ENCODE data around the gene VGLL4. TPM values are rescaled to one million over a fixed set of nuclear protein-coding genes. Genes with fewer than 3 reads are reported as not detected.
A peak's percentile ranks its signal among the peaks of the same experiment; 100 is the strongest.

VGLL4 gene
- total RNA-seq, 1 experiment from 2014 or later: 46.3 TPM

- no peak overlapping the region for H3K9ac ChIP-seq (ENCODE audit: low read length)
- no peak overlapping the region for H3K4me2 ChIP-seq (ENCODE audit: low read length)
- H4K20me1 ChIP-seq (ENCODE audit: low read length): no peaks in the 10 kb centered on the region
- ChIA-PET CTCF (interaction anchor here (0.6 kb wide), 1 partner anchor 126 kb away, joined by 14 read pairs; no protein-coding TSS in a partner anchor), POLR2A (ENCODE audit: unreplicated experiment) (no interaction called here)
- peak; percentile 70 for DNase-seq
- no TSS peak for BruUV-seq (replicated peaks)
- no peaks in the 10 kb centered on the region for H3K9me2 ChIP-seq (replicated peaks; ENCODE audit: low read length)
- no peak overlapping the region for H3K27ac ChIP-seq (ENCODE audit: low read length)
- H3K4me3 ChIP-seq (ENCODE audit: low read length): no peak overlapping the region
- ATAC-seq: no peak
- H3K27me3 ChIP-seq (ENCODE audit: low read length): no peaks in the 10 kb centered on the region
- no peaks in the 10 kb centered on the region for H3K9me3 ChIP-seq (ENCODE audit: low read length)
- peaks cover 9% of the 10 kb centered on the region; the same call in 1 of the 2 replicates for H3K79me2 ChIP-seq (ENCODE audit: low read length)
- TF ChIP-seq CTCF (conservative IDR thresholded peaks at IDR 0.05; ENCODE audit: low read depth, low read length) (peak; percentile 66), EZH2phosphoT487 (IDR thresholded peaks at IDR 0.05; ENCODE audit: borderline replicate concordance, low read length) (no peak), EZH2 (IDR thresholded peaks at IDR 0.05; ENCODE audit: low read length, unreplicated experiment) (no peak)
- H3K4me1 ChIP-seq (ENCODE audit: insufficient read depth, low read length): no peaks in the 10 kb centered on the region
- intact Hi-C loops (cut with micrococcal nuclease): loop anchor here (1.0 kb wide), 1 partner anchor 273 kb away; no protein-coding TSS in a partner anchor
- no peaks in the 10 kb centered on the region for H3F3A ChIP-seq (ENCODE audit: low read length, unreplicated experiment)
- H3K36me3 ChIP-seq (ENCODE audit: low read depth, low read length): no peaks in the 10 kb centered on the region
- H2AFZ ChIP-seq (ENCODE audit: low read length): no peak overlapping the region
Measured at GRCh38 chr3:11651900-11652299, 8.2 kb upstream of the VGLL4 start.

- Histone ChIP-seq H3K4me1 (ENCODE audit: insufficient read depth, low read length) (no peaks in the 10 kb centered on the region), H3F3A (ENCODE audit: low read length, unreplicated experiment) (no peaks in the 10 kb centered on the region), H3K9me3 (ENCODE audit: low read length) (no peaks in the 10 kb centered on the region), H3K9me2 (replicated peaks; ENCODE audit: low read length) (no peaks in the 10 kb centered on the region), H2AFZ (ENCODE audit: low read length) (no peak overlapping the region), H3K4me3 (ENCODE audit: low read length) (no peak overlapping the region), H3K27ac (ENCODE audit: low read length) (no peak overlapping the region), H3K4me2 (ENCODE audit: low read length) (no peak overlapping the region), H3K36me3 (ENCODE audit: low read depth, low read length) (no peaks in the 10 kb centered on the region), H4K20me1 (ENCODE audit: low read length) (no peaks in the 10 kb centered on the region), H3K9ac (ENCODE audit: low read length) (no peak overlapping the region), H3K27me3 (ENCODE audit: low read length) (no peaks in the 10 kb centered on the region), H3K79me2 (ENCODE audit: low read length) (peaks cover 9% of the 10 kb centered on the region; the same call in 1 of the 2 replicates)
- ChIA-PET POLR2A (ENCODE audit: unreplicated experiment) (no interaction called here), CTCF (interaction anchor here (0.6 to 0.7 kb wide), 2 partner anchors 126 to 273 kb away, joined by 3 to 14 read pairs; no protein-coding TSS in a partner anchor)
- intact Hi-C loops (cut with micrococcal nuclease): no loop called here
- ATAC-seq: no peak
- no TSS peak for BruUV-seq (replicated peaks)
- no peak for DNase-seq
- TF ChIP-seq EZH2 (IDR thresholded peaks at IDR 0.05; ENCODE audit: low read length, unreplicated experiment) (no peak), CTCF (conservative IDR thresholded peaks at IDR 0.05; ENCODE audit: low read depth, low read length) (no peak), EZH2phosphoT487 (IDR thresholded peaks at IDR 0.05; ENCODE audit: borderline replicate concordance, low read length) (no peak)
Measured at GRCh38 chr3:11651477-11651876, 7.8 kb upstream of the VGLL4 start.

- BruUV-seq (replicated peaks): no TSS peak
- H3F3A ChIP-seq (ENCODE audit: low read length, unreplicated experiment): no peaks in the 10 kb centered on the region
- no peak overlapping the region for H2AFZ ChIP-seq (ENCODE audit: low read length)
- no peak overlapping the region for H3K4me3 ChIP-seq (ENCODE audit: low read length)
- H3K9me2 ChIP-seq (replicated peaks; ENCODE audit: low read length): no peaks in the 10 kb centered on the region
- POLR2A ChIA-PET (ENCODE audit: unreplicated experiment): interaction anchor here (0.6 kb wide), 1 partner anchor 92 kb away, joined by 7 read pairs; no protein-coding TSS in a partner anchor
- ATAC-seq: no peak
- no peaks in the 10 kb centered on the region for H3K9me3 ChIP-seq (ENCODE audit: low read length)
- no peak overlapping the region for H3K9ac ChIP-seq (ENCODE audit: low read length)
- DNase-seq: no peak
- peaks cover 9% of the 10 kb centered on the region; the same call in 1 of the 2 replicates for H3K79me2 ChIP-seq (ENCODE audit: low read length)
- CTCF ChIA-PET: no interaction called here
- no peaks in the 10 kb centered on the region for H3K4me1 ChIP-seq (ENCODE audit: insufficient read depth, low read length)
- no peak overlapping the region for H3K4me2 ChIP-seq (ENCODE audit: low read length)
- intact Hi-C loops (cut with micrococcal nuclease): no loop called here
- no peaks in the 10 kb centered on the region for H4K20me1 ChIP-seq (ENCODE audit: low read length)
- no peak overlapping the region for H3K27ac ChIP-seq (ENCODE audit: low read length)
- no peaks in the 10 kb centered on the region for H3K27me3 ChIP-seq (ENCODE audit: low read length)
- TF ChIP-seq EZH2phosphoT487 (IDR thresholded peaks at IDR 0.05; ENCODE audit: borderline replicate concordance, low read length) (no peak), EZH2 (IDR thresholded peaks at IDR 0.05; ENCODE audit: low read length, unreplicated experiment) (no peak), CTCF (conservative IDR thresholded peaks at IDR 0.05; ENCODE audit: low read depth, low read length) (no peak)
- no peaks in the 10 kb centered on the region for H3K36me3 ChIP-seq (ENCODE audit: low read depth, low read length)
Measured at GRCh38 chr3:11650391-11650790, 6.7 kb upstream of the VGLL4 start.

Data from PC-3 (cell line).